K562 (cell line): Measurements from ENCODE around the gene CDS2. TPM values are rescaled to one million over a fixed set of nuclear protein-coding genes. Genes with fewer than 3 reads are reported as not detected.

ENCODE experiments used
- EGR1 ChIP-seq: fragments of 450-650 bp; conservative IDR thresholded peaks from 2 replicates; pipeline ENCODE4 v1.6.1; 2017; ENCODE audit warnings: mild to moderate bottlenecking
- GATAD2B ChIP-seq: fragments of 450-650 bp; IDR thresholded peaks from 2 replicates; pipeline ENCODE4 v1.6.1; 2017; ENCODE audit warnings: mild to moderate bottlenecking, borderline replicate concordance
- HSF4 ChIP-seq: fragments of 250-450 bp; sonication (Bioruptor Pico); IDR thresholded peaks from 2 replicates; pipeline ENCODE4 v2.1.2; 2022; ENCODE audit warnings: mild to moderate bottlenecking, moderate library complexity, borderline replicate concordance
- MEF2A ChIP-seq: IDR thresholded peaks from 2 replicates; pipeline ENCODE4 v1.6.1; 2011; ENCODE audit warnings: low read depth, mild to moderate bottlenecking, low read length, moderate library complexity; ENCODE audit not compliant: control insufficient read depth
- NONO ChIP-seq, 2 experiments: fragments of 200-400 bp in 1 of 2; fragments of 450-650 bp in 1 of 2; formaldehyde crosslinking in 1 of 2; IDR thresholded peaks; 2 replicates each; pipeline ENCODE4 v1.6.1; 2017; ENCODE audit warnings: low read depth in 2 of 2, mild to moderate bottlenecking in 2 of 2, moderate library complexity in 2 of 2, low read length in 1 of 2
- NR2C2 ChIP-seq, 2 experiments: fragments of 200-800 bp in 1 of 2; sonication (Bioruptor generic) in 1 of 2; sonication (generic) in 1 of 2; formaldehyde crosslinking in 1 of 2; IDR thresholded peaks; 2 replicates each; pipeline versions ENCODE4 v1.6.1 to v1.8.0; 2016 to 2022; ENCODE audit warnings: mild to moderate bottlenecking in 1 of 2, missing compliant biosample characterization in 1 of 2, missing genetic modification characterization in 1 of 2, missing genetic modification reagents in 1 of 2
- YBX1 ChIP-seq: fragments of 450-650 bp; IDR thresholded peaks from 2 replicates; pipeline ENCODE4 v1.7.1; 2016; ENCODE audit warnings: mild to moderate bottlenecking
- ZBTB1 ChIP-seq: sonication (generic); formaldehyde crosslinking; IDR thresholded peaks from 2 replicates; pipeline ENCODE4 v1.8.1; 2023; ENCODE audit warnings: missing genetic modification reagents, low read depth, mild to moderate bottlenecking, borderline replicate concordance
- ZBTB34 ChIP-seq: fragments of 250-450 bp; sonication (Bioruptor Pico); IDR thresholded peaks from 2 replicates; pipeline ENCODE4 v1.8.0; 2021; ENCODE audit warnings: mild to moderate bottlenecking, moderate library complexity
- ZBTB5 ChIP-seq: fragments of 450-650 bp; IDR thresholded peaks from 2 replicates; pipeline ENCODE4 v1.6.1; 2017; ENCODE audit warnings: antibody characterized with exemption
- ZNF282 ChIP-seq: sonication (generic); formaldehyde crosslinking; IDR thresholded peaks from 2 replicates; pipeline ENCODE4 v1.8.1; 2023; ENCODE audit warnings: missing genetic modification reagents
- polyA plus RNA-seq, 8 experiments: library from polyadenylated mRNA; depleted of rRNA in 4 of 8; stranded (reverse) in 5 of 8; unstranded in 3 of 8; fragments of >200 nt; fragmentation: Nextera tagmentation in 2 of 8; fragmentation: Illumina TruSeq in 1 of 8; extraction: Ambion mirVana in 2 of 8; extraction: Trizol in 1 of 8; gene quantifications; 2 replicates each; pipeline versions ENCODE4 v1.2.1 to v1.2.3, GENCODE V29; 2011 to 2014; ENCODE audit warnings: inconsistent platforms in 1 of 8, missing spikeins in 1 of 8
- total RNA-seq, 7 experiments: library from RNA; depleted of rRNA in 6 of 7; stranded (reverse); fragments of >200 nt in 6 of 7; fragmentation: Illumina TruSeq in 2 of 7; extraction: Trizol in 2 of 7; gene quantifications; 2 replicates each; pipeline versions ENCODE4 v1.2.1 to v1.2.3, GENCODE V29; 2011 to 2021; ENCODE audit warnings: low replicate concordance in 1 of 7
- TF ChIP-seq, protein P1 (sequence below): sonication (generic); formaldehyde crosslinking; IDR thresholded peaks from 2 replicates; pipeline ENCODE4 v1.8.1; 2023; ENCODE audit warnings: missing genetic modification reagents, mild to moderate bottlenecking, borderline replicate concordance
- TF ChIP-seq, protein P2 (sequence below): fragments of 450-650 bp; IDR thresholded peaks from 2 replicates; pipeline ENCODE4 v1.6.1; 2018; ENCODE audit not compliant: partially characterized antibody

CDS2 gene
- total and polyA plus RNA-seq, 9 of the 15 experiments (the other 6 are each of a cell fraction or from before 2014, with no cell fraction given) = 6.4 to 46.4 (median 12.2) TPM

GRCh38 chr20:5127204-5127858 is 523 bp downstream of the CDS2 start (continued):
- TF ChIP-seq ZBTB34 (CRISPR knock-in tag) (no peak), GATAD2B (0 out of 2 replicates have a peak, but pooled peaks have one; percentile 8), YBX1 (no peak), NR2C2 (CRISPR knock-in tag; IDR thresholded peaks at IDR 0.05) (no peak), NR2C2 (tag; IDR thresholded peaks at IDR 0.05) (peak; percentile 27; the same call in 1 of the 2 replicates), HSF4 (CRISPR knock-in tag) (no peak), ZBTB5 (no peak), ZBTB1 (CRISPR knock-in tag) (no peak), EGR1 (0 out of 2 replicates have a peak, but pooled peaks have one; percentile 36), NONO (IDR thresholded peaks at IDR 0.05; ENCODE audit: low read depth in 2 of 2, low read length in 1 of 2) (peak in 1 of 2 experiments; percentile 32; a peak in 1 of 4 replicates), ZNF282 (CRISPR knock-in tag) (0 out of 2 replicates have a peak, but pooled peaks have one; percentile 47), MEF2A (no peak)
- TF ChIP-seq, protein P1, sequence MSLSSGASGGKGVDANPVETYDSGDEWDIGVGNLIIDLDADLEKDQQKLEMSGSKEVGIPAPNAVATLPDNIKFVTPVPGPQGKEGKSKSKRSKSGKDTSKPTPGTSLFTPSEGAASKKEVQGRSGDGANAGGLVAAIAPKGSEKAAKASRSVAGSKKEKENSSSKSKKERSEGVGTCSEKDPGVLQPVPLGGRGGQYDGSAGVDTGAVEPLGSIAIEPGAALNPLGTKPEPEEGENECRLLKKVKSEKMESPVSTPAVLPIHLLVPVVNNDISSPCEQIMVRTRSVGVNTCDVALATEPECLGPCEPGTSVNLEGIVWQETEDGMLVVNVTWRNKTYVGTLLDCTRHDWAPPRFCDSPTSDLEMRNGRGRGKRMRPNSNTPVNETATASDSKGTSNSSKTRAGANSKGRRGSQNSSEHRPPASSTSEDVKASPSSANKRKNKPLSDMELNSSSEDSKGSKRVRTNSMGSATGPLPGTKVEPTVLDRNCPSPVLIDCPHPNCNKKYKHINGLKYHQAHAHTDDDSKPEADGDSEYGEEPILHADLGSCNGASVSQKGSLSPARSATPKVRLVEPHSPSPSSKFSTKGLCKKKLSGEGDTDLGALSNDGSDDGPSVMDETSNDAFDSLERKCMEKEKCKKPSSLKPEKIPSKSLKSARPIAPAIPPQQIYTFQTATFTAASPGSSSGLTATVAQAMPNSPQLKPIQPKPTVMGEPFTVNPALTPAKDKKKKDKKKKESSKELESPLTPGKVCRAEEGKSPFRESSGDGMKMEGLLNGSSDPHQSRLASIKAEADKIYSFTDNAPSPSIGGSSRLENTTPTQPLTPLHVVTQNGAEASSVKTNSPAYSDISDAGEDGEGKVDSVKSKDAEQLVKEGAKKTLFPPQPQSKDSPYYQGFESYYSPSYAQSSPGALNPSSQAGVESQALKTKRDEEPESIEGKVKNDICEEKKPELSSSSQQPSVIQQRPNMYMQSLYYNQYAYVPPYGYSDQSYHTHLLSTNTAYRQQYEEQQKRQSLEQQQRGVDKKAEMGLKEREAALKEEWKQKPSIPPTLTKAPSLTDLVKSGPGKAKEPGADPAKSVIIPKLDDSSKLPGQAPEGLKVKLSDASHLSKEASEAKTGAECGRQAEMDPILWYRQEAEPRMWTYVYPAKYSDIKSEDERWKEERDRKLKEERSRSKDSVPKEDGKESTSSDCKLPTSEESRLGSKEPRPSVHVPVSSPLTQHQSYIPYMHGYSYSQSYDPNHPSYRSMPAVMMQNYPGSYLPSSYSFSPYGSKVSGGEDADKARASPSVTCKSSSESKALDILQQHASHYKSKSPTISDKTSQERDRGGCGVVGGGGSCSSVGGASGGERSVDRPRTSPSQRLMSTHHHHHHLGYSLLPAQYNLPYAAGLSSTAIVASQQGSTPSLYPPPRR (CRISPR knock-in tag) = no peak
- TF ChIP-seq, protein P2, sequence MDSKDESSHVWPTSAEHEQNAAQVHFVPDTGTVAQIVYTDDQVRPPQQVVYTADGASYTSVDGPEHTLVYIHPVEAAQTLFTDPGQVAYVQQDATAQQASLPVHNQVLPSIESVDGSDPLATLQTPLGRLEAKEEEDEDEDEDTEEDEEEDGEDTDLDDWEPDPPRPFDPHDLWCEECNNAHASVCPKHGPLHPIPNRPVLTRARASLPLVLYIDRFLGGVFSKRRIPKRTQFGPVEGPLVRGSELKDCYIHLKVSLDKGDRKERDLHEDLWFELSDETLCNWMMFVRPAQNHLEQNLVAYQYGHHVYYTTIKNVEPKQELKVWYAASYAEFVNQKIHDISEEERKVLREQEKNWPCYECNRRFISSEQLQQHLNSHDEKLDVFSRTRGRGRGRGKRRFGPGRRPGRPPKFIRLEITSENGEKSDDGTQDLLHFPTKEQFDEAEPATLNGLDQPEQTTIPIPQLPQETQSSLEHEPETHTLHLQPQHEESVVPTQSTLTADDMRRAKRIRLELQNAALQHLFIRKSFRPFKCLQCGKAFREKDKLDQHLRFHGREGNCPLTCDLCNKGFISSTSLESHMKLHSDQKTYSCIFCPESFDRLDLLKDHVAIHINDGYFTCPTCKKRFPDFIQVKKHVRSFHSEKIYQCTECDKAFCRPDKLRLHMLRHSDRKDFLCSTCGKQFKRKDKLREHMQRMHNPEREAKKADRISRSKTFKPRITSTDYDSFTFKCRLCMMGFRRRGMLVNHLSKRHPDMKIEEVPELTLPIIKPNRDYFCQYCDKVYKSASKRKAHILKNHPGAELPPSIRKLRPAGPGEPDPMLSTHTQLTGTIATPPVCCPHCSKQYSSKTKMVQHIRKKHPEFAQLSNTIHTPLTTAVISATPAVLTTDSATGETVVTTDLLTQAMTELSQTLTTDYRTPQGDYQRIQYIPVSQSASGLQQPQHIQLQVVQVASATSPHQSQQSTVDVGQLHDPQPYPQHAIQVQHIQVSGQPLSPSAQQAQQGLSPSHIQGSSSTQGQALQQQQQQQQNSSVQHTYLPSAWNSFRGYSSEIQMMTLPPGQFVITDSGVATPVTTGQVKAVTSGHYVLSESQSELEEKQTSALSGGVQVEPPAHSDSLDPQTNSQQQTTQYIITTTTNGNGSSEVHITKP = peak; percentile 20
